Spleen (tissue), 7 donors: ENCODE data around the gene MOCS1.

ENCODE experiments used
- CTCF ChIP-seq, 11 experiments: fragments of 200-600 bp in 7 of 11; fragments of 450-650 bp in 4 of 11; sonication (generic) in 4 of 11; IDR thresholded peaks in 8 of 11; conservative IDR thresholded peaks in 3 of 11; 1 replicate in 7 of 11; 2 replicates in 4 of 11; pipeline versions ENCODE4 v1.4.0 to v1.8.0; 2016 to 2021; ENCODE audit warnings: antibody characterized with exemption in 11 of 11, inconsistent platforms in 4 of 11, mild to moderate bottlenecking in 1 of 11
- POLR2A ChIP-seq, 3 donors: fragments of 450-650 bp; IDR thresholded peaks; one replicate each; pipeline ENCODE4 v1.5.1; 2017; ENCODE audit warnings: antibody characterized with exemption in 3 of 3, mild to moderate bottlenecking in 1 of 3
- donor health status: DM: no; HTN: no; CAD: no; lungs with moderate emphysema.
- donor health status: DM: no; HTN: no; CAD: no.
- donor health status: DM: no; HTN: no; CAD: no.

DNA sequence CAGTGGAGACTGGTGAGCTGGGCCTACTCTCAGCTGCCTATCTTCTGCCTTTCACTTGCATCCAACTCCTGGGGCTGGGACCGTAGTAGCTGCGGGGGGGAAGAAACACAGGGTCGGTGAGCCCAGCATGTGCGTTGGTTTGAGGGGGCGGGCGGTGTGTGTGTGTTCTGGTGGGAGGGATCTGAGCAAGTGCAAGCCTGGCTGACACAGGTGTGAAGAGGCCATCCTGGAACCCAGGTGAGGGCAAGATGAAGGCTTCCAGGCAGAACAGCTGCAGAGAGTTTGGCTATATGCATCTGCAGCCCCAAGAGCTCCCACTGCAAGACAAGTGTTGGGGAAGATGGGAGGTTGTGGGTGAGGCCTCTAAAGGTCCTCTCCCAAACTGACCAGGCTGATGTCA is 30.6 kb downstream of the MOCS1 start:
- no peak for TF ChIP-seq CTCF (IDR thresholded peaks at IDR 0.05 in 8 of 11, conservative IDR thresholded peaks at IDR 0.05 in 3 of 11)
- no peak for TF ChIP-seq POLR2A (IDR thresholded peaks at IDR 0.05)
